Tongue (tissue), 2 donors: Measurements from ENCODE around the gene ZNF664. TPM values are rescaled to one million over a fixed set of nuclear protein-coding genes. Genes with fewer than 3 reads are reported as not detected.

ENCODE experiments used
- DNase-seq: peaks from one replicate; pipeline ENCODE4 v3.0.0-alpha.2; 2015
- total RNA-seq: library from RNA; depleted of rRNA; stranded (reverse); fragments of >200 nt; gene quantifications from one replicate; pipeline ENCODE4 v1.2.3, GENCODE V29; 2014

The ZNF664 gene
- total RNA-seq, 1 donor from 2014 or later, result 55.4 TPM

DNA sequence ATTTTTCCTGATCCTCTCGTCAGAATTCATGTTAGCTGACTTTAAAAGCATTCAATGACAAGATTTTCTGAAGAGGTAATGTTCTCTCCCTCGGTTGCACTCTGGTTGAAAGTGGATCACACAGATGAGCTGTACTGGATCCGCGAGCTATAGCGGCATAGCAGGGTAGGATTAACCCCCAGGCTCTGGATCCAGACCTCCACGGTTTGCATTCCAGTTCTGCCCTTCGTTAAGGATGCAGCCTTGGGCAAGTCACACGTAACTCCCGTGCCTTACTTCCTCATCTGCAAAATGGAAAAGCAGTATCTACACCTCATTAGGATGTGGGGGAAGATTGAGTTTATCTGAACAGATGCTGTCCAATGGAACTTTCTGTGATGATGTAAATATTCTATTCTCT lies 14.1 kb upstream of the ZNF664 start:
- no peak for DNase-seq

DNA sequence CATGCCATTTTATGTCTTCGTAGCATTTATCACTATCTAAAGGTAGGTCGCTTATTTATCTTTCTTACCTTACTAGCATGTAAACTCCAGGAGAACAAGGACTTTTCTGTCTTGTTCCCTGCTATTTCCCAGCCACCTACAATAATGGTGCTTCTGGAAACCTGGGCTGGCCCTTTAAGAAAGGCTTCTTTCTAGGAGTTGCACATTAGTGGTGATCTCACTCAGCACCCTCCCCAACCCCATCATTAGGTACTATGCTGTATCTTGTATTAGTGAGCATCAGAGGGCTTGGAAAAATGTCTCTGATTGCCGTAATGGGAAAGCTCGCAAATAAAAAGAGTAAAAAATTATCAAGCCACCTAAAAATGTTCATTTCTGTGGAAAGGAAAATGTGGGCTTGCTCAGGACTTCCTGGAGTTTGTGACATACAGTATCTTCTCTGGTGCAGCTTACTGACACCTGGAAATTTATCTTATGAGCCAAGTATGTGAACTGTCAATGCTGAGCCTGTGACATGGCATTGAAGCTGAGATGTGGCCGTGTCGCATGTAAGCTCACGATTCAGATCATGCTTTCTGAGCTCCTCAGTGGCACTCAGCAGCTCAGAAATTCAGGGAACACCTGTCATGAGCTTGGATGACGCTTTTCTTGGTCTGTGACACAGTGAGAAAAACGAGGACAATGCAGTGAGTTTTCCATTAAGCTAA lies 12.8 kb upstream of the ZNF664 start:
- no peak for DNase-seq

DNA sequence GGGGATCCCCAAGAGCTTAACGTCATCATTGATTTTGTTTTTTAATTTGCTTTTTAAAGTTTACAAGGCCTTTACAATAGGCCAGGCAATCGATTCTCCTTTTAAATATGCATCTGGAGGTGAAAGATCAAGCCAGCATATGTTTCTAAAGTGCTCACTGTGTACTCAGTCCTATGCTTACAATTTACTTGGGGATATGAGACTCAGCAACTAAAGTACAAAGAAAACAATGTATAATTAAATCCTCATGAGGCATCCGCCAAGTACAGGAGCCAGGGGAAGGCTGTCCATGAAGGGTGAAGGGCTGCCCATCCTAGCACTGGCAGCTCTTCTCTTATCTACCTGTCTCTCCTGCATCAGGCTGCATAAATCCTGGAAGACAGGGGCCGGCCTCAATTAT lies 12.2 kb upstream of the ZNF664 start:
- DNase-seq, result no peak

DNA sequence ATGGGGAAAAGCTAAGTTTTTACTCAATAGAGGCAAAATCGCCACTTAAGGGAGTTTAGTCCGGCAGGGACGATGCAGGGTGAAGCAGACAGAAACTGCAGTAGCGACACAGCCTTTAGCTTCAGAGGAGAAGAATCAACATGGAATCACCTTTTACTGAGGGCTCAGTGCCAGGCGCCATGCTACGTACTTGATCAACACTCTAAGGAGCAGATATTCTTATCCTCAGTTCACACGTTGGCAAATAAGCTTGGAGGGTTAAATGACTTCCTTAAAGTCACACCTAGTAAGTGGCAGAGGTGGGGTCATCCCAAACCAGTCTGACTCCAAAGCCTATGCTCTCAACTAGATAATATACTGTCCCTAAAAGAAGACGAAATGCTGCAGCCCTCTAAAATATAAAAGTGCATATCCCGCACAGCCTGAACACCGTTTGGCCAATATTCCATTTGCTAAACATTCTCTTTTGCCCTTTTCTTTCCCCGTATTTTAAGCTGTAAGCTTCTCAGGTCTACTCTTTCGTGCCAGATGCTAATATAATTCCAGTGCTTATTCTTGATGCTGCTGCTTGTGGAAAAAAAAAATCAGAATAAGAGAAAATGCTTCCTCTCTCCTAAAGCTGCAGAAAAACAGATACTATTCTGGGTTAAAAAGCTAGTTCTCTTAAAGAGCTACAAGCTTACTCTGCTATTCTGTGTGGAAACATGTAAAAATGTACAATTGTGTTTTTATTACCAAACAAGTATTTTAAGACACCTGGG lies 11.2 kb upstream of the ZNF664 start:
- DNase-seq, result no peak

DNA sequence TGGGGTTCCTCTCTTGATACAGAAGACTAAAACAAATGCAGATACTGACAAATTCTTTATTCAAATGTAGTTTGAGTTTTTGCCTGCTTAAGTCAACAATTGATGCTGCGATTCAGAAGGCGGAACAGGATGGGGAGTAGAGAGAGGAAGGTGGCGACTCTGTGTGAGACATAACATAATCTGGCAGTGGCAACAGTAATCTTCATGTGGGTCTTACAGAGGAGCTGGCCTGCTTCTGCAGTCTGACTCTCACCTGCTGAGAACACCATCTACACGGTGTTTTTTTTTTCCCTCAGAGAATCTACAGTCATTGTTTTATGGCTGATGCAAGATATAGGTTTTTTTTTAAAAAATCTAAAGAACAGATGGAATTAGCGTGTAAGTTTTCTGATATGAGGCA lies 10.5 kb upstream of the ZNF664 start:
- no peak for DNase-seq

DNA sequence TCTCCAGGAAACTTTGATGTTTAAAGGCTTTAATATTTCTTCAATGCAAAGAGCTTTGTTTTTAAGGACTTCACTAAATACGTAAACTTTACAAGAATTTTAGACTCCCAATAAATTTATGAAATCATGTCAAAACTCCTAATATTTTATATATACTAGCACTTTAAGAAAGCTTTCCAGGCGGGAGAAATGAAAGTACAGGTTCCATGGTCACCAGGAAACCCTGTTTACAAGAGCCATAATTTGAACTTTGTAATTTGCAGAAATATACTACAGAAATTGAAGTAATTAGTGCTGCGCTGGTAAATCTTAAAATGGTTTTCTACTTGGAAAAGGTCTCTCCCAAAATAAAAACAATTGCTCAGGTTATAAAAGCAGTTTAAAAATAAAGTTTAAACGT lies 9.2 kb upstream of the ZNF664 start:
- DNase-seq, result no peak

DNA sequence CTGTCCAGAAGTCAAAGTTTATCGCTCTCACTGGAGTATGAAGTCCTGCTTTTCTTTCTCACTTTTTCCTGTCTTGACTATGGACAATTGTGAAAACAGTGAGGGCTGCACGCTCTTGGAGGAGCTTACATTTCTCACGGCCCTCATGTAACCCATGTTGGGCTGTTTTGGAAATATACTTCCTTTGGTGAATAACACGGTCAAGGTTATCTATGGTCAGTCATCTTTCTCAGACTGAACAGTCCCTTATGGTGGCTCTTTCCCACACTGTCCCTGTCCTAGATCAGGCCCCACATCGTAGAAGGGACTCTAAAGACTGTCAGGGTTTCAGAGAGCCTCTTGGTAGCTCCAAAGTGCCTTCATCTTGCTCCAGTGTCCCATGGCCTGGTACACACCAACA lies 7.6 kb upstream of the ZNF664 start:
- no peak for DNase-seq

DNA sequence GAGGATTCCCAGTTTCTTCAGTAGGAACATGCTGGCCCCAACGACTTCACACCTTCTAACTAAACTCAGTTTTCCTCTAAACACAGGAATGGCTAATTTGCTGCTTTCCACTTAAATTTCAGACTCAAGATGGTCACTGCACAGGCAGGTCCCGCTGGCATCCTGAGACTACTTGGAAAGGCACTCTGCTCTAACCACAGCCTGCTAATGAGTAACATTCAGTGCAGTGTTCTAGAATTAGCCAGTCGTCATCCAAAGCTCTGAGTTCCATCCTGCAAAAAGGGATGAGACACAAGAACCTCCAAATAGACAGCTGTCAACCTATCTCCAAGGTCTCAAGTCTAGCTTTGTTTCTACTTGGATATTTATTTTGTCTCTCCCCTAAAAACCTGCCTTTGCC lies 6.4 kb upstream of the ZNF664 start:
- DNase-seq, result no peak

DNA sequence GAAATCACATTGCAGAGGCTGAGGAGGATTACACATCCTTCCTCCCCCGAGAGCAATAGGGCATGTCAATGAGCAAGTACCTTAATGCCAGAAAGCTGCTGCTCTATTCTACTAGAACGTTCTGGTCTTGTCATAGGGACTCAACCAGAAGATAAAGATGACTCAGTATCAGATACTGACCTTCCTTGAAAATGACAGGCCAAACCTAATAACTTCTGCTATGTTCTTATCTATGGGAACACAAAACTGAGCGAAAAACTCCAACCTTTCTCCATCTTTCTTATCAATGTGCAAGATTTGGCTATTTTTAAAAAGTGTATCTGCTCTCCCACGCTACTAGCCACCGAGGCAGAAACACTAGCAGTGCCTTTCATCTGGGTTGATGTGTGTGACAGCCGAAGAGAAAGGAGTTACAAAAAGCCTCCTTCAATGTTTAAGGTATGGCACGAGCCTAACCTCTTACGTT lies 5.9 kb upstream of the ZNF664 start:
- no peak for DNase-seq

DNA sequence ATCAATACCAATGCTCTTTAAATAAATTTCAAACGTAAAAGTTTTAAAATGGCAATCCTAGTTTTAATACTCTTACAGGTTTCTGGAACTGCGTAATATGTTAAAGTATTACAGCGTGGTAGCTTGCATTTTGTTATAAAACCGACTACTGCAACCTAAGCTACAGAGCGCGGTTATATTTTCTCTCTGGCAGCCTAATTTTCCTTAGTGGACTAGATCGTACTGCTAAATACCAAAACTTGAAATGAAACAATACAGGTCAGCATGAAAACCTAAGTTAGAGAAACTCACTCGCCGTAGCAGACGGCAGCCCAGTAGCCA lies 1.6 kb upstream of the ZNF664 start:
- DNase-seq, result no peak

DNA sequence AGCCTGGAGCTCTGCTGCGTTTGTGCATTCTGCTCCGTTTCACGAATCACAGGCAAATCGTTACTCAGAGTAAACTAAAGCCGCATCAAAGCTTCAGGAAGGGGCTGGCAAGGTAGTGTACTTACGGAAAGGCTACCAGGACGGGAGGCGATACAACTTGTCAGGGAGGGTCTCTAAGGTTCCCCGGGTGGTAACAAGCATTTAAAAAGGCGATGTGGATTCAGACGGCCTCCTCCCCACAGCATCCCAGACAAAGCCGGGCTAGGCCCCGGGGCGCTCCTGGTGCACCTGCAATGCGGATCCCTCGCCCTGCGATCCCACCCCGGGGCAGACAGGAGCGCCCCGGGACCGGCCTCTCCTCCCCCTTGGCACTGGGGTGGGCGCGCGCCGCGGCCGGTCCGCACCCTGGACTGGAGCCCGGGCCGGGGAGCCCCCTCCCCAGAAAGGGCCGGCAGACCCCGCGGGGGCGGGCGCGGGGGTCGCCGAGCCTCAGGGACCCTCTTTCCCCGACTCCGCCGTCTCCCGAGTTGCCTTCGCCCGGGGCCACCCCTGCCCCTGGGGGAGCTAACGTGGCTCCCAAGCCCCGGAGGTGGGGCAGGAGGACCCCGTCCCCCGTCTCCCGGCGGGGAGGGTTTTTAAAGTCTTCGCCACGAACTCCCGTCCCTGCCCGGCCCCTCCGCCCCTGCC lies 1.1 kb upstream of the ZNF664 start:
- peak; percentile 40 for DNase-seq

DNA sequence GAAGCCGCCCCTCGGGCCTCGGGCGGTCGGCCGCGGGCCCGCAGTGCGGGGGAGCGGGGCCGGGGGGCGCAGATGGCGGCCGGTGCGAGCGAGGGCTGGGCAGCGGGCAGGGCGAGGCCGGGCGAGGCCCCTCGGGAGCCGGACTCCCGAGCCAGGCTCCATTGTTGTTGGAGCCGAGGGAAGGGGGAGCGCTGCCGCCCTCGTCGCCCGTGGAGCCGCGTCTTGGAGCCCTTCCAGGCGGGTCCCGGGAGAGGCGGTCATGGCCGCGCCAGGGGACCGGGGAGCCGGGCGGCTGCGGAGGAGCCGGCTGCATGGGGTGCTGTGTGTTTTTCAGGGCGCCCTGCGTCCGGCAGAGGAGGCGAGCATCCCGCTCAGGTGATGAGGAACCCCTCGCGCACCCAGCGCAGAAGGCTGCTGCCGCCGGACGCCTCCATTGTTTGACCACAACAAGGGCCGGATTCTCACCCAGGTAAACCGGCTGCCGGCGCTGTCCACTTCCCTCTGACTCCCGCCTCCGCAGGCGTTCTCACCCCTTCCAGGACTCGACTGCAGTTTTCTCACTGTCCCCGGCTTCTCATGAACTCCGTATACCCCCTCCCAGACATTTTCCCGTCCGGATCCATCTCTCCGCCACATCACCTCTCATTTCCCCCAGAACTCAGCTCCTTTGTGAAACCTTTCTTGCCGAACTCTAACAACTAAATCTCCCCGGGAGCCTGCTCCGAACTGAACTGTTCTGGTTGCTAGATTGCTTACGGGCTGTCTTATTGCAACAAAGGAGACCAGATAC lies 732 bp downstream of the ZNF664 start:
- DNase-seq, result peak; percentile 44

DNA sequence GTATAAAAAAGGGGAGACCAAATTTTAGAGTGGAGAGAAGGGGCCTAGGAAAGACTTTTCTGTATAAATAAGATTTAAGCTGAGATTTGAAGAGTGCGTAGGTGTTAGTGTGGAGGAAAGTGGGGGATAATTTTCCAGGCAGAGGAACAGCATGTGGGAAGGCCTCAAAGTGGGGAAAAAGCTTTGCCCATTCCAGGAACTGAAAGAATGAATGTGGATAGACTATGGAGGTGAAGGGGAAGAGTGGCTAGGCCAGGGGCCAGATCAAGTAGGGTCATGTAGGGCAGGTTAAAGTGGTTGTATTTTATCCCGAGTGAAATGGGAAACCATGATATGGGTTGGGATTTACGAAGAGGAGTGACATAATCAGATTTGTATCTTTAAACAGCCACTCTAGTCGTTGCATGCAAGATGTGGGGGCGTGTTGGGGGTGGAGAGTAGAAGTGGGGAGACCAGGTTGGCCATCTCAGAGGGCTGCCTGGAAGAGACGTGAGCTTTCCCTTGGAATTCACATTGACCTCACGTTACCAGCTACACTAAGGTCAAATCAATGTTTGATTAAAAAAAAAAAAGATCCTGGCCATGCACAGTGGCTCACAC lies 3.3 kb downstream of the ZNF664 start:
- DNase-seq, result no peak

DNA sequence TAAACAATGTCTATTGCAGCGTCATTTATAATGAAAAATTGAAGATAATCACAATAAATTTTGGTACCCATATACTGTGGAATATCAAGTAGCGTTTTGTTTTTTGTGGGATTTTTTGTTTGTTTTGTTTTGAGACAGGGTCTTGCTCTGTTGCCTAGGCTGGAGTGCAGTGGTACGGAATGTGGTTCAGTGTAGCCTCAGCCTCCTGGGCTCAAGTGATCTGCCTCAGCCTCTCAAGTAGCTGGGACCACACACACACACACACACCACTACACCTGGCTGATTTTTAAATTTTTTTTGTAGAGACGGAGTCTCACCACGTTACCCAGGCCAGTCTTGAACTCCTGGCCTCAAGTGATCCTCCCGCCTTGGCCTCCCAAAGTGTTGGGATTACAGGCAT lies 6.6 kb downstream of the ZNF664 start:
- DNase-seq, result no peak

DNA sequence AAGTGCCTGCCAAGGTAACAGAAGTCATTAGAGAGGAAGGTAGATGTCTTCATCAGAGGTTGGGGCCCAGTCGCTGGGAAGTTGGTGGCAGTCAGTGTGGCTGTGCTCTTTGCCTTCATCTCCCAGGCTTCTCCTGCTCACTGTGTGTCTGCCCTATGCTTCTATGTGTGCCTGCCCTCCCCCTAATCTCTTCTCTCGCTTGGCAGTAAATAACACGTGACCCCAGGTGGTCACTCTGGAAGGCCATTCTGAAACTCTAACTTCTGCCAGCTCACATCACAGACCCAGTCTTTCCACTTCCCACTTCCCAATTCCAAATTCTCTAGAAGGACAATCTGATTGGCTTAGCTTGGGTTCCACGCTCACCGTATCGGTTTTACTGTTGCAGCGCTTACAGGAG lies 9.3 kb downstream of the ZNF664 start:
- no peak for DNase-seq

DNA sequence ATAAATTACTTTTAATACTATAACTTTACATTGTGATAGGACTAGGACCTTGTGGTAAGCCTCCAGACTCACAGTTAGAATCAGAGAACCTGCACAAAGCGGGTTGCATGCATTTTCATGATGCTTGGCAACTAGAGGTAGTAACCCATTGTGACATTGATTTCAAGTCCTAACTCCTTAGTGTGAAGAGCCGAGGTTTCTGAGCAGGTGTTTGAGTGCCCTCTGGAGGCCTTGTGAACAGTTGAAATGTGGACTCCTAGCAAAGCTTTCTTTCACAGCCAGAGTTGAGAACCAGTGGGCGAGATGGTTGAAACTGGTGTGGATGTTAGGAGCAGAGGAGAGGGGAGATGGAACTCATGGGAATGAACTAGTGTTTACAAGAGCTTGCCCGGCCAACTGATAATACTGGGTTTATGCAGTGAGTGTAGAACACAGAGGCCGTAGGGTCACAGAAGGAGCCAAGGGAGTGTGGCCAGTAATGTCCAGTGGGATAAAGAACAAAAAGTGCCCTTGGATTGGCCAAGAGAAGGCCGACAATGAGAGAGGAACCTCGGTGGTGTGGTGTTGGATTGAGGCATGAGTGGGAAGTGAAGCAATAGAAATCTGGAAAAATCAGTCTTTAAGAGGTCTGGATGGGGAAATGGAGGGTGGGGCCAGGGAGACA lies 10.9 kb downstream of the ZNF664 start:
- peak; percentile 78 for DNase-seq

DNA sequence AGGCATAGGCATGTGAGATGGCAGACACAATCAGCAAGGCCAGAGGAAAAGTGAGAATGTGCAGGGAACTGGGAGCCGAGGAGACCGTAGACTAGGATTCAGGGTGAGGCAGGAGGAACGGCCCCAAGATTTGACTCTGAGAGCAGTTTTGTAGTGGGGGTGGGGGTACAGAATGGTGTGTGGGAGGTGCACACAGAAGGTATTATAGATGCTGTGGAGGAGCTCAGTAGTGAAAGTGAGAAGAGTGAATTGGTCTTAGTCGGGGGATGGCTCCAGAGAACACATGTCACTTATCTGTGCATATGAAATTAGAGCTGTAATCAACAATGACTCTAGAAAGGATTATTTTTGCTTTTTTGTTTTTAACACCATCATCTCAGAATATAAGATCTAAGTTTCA lies 11.9 kb downstream of the ZNF664 start:
- DNase-seq, result no peak

DNA sequence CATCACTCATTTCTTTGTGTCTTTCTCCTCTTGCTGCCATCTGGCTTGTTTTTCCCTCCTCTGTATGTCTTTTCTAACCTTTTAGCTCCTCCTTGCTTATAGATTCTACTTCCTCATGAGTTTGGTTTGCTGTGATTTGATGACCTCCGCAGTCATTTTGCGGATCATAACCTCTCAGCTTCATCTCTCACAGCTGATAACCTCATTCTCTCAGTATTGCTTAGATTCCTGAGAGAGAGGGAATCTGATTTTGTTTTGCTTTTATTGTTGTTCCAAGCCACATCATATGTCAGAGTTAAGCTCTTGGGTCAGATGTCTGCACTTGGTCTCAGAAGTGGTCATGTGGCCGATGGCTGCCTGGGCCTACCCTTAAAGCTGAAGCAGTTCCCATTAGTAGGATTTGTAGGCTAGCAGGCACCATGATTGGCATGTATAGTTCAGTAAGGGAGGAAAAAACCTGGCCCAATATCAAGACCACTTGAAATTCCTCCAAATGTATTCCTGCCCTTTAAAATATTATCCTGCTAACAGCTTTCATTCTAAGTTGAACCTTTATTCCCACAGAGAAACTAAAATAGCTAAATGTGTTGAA lies 13.5 kb downstream of the ZNF664 start:
- DNase-seq, result peak; percentile 35

DNA sequence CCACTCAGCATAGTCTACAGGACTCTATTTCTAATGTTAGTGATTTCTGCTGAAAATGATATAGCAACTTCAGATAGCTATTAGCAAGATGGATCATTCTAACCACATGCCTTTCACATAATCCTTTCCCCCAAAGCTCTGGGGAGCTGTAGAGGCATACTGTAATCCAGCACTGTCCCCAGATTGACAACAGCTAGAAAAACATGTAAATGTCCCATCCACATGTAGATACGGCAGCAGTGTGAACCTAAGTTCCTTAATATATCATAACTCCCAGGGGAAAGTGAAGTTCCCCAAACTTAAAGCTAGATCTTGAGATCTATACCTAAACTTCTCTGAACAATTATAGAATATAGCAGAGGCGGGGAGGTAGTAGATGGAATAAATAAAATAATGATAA lies 14.0 kb downstream of the ZNF664 start:
- no peak for DNase-seq

DNA sequence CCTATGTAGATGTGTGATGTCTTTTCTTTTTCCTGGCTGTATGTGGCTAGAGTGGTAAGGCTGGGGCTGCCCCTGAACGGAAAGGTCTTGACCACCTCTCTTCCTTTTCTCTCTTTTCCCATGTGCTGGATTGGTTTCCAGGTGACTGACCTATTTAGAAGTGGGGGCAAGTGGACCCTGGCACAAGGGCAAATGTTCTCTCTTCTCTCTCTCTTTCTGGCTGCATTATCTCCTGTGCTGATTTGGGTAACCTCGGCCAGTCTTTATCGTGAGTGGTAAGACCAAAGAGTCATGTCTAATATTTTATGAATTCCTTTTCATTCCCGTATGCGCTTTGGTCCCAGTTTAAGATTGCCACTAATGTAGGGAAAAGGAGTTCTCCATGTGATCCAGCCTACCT lies 16.2 kb downstream of the ZNF664 start:
- DNase-seq, result no peak

DNA sequence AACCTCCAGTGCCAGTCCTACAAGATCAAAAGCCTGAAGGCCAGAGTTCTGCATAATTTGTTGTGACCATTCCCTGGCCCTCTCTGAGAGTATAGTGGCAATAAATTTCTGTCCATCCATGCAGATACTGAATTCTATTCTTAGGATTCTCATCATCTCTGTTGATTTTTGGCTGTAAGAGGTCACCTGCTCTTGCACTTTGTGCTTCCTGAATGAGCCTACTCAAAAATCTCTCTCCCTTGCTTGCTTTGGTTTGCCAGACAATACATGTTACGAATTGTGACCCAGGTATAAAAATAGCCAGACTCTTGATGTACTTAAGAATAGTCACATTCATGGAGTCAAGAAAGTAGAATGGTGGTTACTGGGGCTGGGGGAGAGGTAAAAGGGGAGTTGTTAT lies 16.7 kb downstream of the ZNF664 start:
- DNase-seq, result no peak
